Common myeloid progenitor, CD34-positive (primary cell): Measurements from ENCODE around the gene NUP210.

ENCODE experiments used
- CTCF ChIA-PET: fragments of 350-600 bp; sonication (Branson Sonifier 250); formaldehyde crosslinking; loops from one replicate; lab custom pipeline; 2021; ENCODE audit warnings: antibody characterized with exemption; lab: Charles Lee
- POLR2A ChIA-PET: fragments of 350-600 bp; sonication (Branson Sonifier 250); formaldehyde crosslinking; loops from one replicate; lab custom pipeline; 2021; ENCODE audit warnings: antibody characterized with exemption; lab: Charles Lee
- DNase-seq, 3 donors: peaks; one replicate each; pipeline versions ENCODE4 v3.0.0 to v3.0.0-alpha.2; 2013
- H3K27ac ChIP-seq, 2 experiments: 1 replicate in 1 of 2; 2 replicates in 1 of 2; pipeline ENCODE4 v1.7.0; 2013; ENCODE audit warnings: inconsistent platforms in 2 of 2, low read length in 2 of 2, mild to moderate bottlenecking in 2 of 2, low read depth in 1 of 2, moderate library complexity in 1 of 2; ENCODE audit not compliant: severe bottlenecking in 2 of 2, insufficient read depth in 1 of 2, poor library complexity in 1 of 2
- H3K27me3 ChIP-seq, 5 experiments: replicated peaks in 2 of 5; 1 replicate in 3 of 5; 2 replicates in 2 of 5; pipeline versions ENCODE4 v1.6.1 to v1.7.0; 2013; ENCODE audit warnings: low read length in 4 of 5, mild to moderate bottlenecking in 2 of 5, moderate library complexity in 2 of 5, inconsistent platforms in 1 of 5; ENCODE audit not compliant: insufficient read depth in 5 of 5, control insufficient read depth in 4 of 5
- H3K36me3 ChIP-seq, 4 experiments: 1 replicate in 2 of 4; 2 replicates in 2 of 4; pipeline versions ENCODE4 v1.6.1 to v1.7.0; 2013; ENCODE audit warnings: low read length in 3 of 4, control low read depth in 1 of 4, mild to moderate bottlenecking in 1 of 4; ENCODE audit not compliant: control insufficient read depth in 4 of 4, insufficient read depth in 4 of 4
- H3K4me1 ChIP-seq, 4 experiments: 1 replicate in 3 of 4; 2 replicates in 1 of 4; pipeline versions ENCODE4 v1.6.1 to v1.7.1; 2013; ENCODE audit warnings: low read length in 3 of 4, mild to moderate bottlenecking in 3 of 4, control low read depth in 1 of 4, inconsistent platforms in 1 of 4, moderate library complexity in 1 of 4; ENCODE audit not compliant: control insufficient read depth in 4 of 4, insufficient read depth in 4 of 4; ENCODE audit errors: control extremely low read depth in 1 of 4
- H3K4me3 ChIP-seq, 7 experiments: 1 replicate in 4 of 7; 2 replicates in 3 of 7; pipeline versions ENCODE4 v1.5.1 to v1.7.0; 2013; ENCODE audit warnings: mild to moderate bottlenecking in 7 of 7, low read length in 6 of 7, moderate library complexity in 6 of 7, inconsistent platforms in 2 of 7, low read depth in 2 of 7, control low read depth in 1 of 7; ENCODE audit not compliant: insufficient read depth in 4 of 7, control insufficient read depth in 1 of 7; ENCODE audit errors: extremely low read depth in 1 of 7
- H3K9me3 ChIP-seq, 5 experiments: 1 replicate in 4 of 5; 2 replicates in 1 of 5; pipeline versions ENCODE4 v1.6.1 to v1.7.1; 2013; ENCODE audit warnings: low read length in 4 of 5, mild to moderate bottlenecking in 2 of 5, inconsistent platforms in 1 of 5, low read depth in 1 of 5, moderate library complexity in 1 of 5; ENCODE audit not compliant: control insufficient read depth in 4 of 5, insufficient read depth in 2 of 5; ENCODE audit errors: control extremely low read depth in 1 of 5
- WGBS: methylation state at CpG from one replicate; pipeline ENCODE4 v1.1.5; 2013; ENCODE audit not compliant: insufficient coverage; 5-methylcytosine and 5-hydroxymethylcytosine counted together

NUP210 gene

GRCh38 chr3:13364602-13365271, 55.4 kb downstream of the NUP210 start:
- Histone ChIP-seq H3K9me3 (no peaks in the 10 kb centered on the region), H3K27me3 (no peaks in the 10 kb centered on the region), H3K27ac (no peak overlapping the region), H3K36me3 (peaks cover 15 to 83% (median 65%) of the 10 kb centered on the region in 4 experiments), H3K4me3 (no peak overlapping the region), H3K4me1 (peaks cover 0 to 12% (median 4%) of the 10 kb centered on the region in 4 experiments)
- ChIA-PET CTCF (interaction anchor here (1.0 to 2.4 kb wide), 3 partner anchors 8 to 88 kb away, joined by 3 to 7 read pairs (median 6); no protein-coding TSS in a partner anchor), POLR2A (no interaction called here)
- WGBS: 98% methylated on average over 6 of the region's 12 CpGs
- DNase-seq: no peak

- POLR2A ChIA-PET: no interaction called here
- no peak overlapping the region for H3K27ac ChIP-seq
- no peak overlapping the region for H3K4me3 ChIP-seq
- no peaks in the 10 kb centered on the region for H3K9me3 ChIP-seq
- H3K4me1 ChIP-seq: peaks cover 0 to 12% (median 4%) of the 10 kb centered on the region in 4 experiments
- CTCF ChIA-PET: interaction anchor here (1.3 to 1.5 kb wide), 2 partner anchors 9 to 16 kb away, joined by 4 read pairs; no protein-coding TSS in a partner anchor
- DNase-seq: no peak
- H3K36me3 ChIP-seq: peaks cover 14 to 88% (median 72%) of the 10 kb centered on the region in 4 experiments
- 97% methylated on average over 7 of the region's 8 CpGs for WGBS
- no peaks in the 10 kb centered on the region for H3K27me3 ChIP-seq
Measured at GRCh38 chr3:13362551-13362950, 57.6 kb downstream of the NUP210 start.

GRCh38 chr3:13359916-13360315, 60.2 kb downstream of the NUP210 start:
- H3K27ac ChIP-seq: no peak overlapping the region
- 100% methylated on average over 2 of the region's 6 CpGs for WGBS
- peaks cover 0 to 12% (median 4%) of the 10 kb centered on the region in 4 experiments for H3K4me1 ChIP-seq
- CTCF ChIA-PET: interaction anchor here (1.3 kb wide), 1 partner anchor 11 kb away, joined by 5 read pairs; no protein-coding TSS in a partner anchor
- POLR2A ChIA-PET: no interaction called here
- no peak overlapping the region for H3K4me3 ChIP-seq
- H3K36me3 ChIP-seq: peaks cover 21 to 96% (median 77%) of the 10 kb centered on the region in 4 experiments
- DNase-seq: no peak
- no peaks in the 10 kb centered on the region for H3K27me3 ChIP-seq
- no peaks in the 10 kb centered on the region for H3K9me3 ChIP-seq

GRCh38 chr3:13358643-13359042, 61.5 kb downstream of the NUP210 start:
- H3K36me3 ChIP-seq: peaks cover 20 to 97% (median 75%) of the 10 kb centered on the region in 4 experiments
- peaks cover 0 to 17% (median 10%) of the 10 kb centered on the region in 4 experiments for H3K4me1 ChIP-seq
- H3K27me3 ChIP-seq: no peaks in the 10 kb centered on the region
- WGBS: 97% methylated on average over 7 of the region's 7 CpGs
- ChIA-PET POLR2A (no interaction called here), CTCF (interaction anchor here (1.0 to 1.4 kb wide), 3 partner anchors 12 to 70 kb away, joined by 3 read pairs; no protein-coding TSS in a partner anchor)
- no peak overlapping the region for H3K4me3 ChIP-seq
- DNase-seq: no peak
- no peak overlapping the region for H3K27ac ChIP-seq
- H3K9me3 ChIP-seq: no peaks in the 10 kb centered on the region

- peaks cover 15 to 97% (median 70%) of the 10 kb centered on the region in 4 experiments for H3K36me3 ChIP-seq
- H3K27ac ChIP-seq: no peak overlapping the region
- no peak overlapping the region for H3K4me3 ChIP-seq
- POLR2A ChIA-PET: interaction anchor here (0.8 kb wide), 1 partner anchor 9 kb away, joined by 3 read pairs; no protein-coding TSS in a partner anchor
- no peaks in the 10 kb centered on the region for H3K27me3 ChIP-seq
- CTCF ChIA-PET: interaction anchor here (0.8 to 1.8 kb wide), 5 partner anchors 12 to 95 kb away, joined by 3 to 9 read pairs (median 3); no protein-coding TSS in a partner anchor
- H3K4me1 ChIP-seq: peaks cover under 1 to 23% (median 16%) of the 10 kb centered on the region in 4 experiments
- 96% methylated on average over 14 of the region's 18 CpGs for WGBS
- no peak for DNase-seq
- no peaks in the 10 kb centered on the region for H3K9me3 ChIP-seq
Measured at GRCh38 chr3:13358051-13358450, 62.1 kb downstream of the NUP210 start.

GRCh38 chr3:13357074-13357473, 63.0 kb downstream of the NUP210 start:
- H3K4me3 ChIP-seq: no peak overlapping the region
- WGBS: over 99% methylated on average over 10 of the region's 11 CpGs
- H3K27ac ChIP-seq: no peak overlapping the region
- no peaks in the 10 kb centered on the region for H3K9me3 ChIP-seq
- H3K4me1 ChIP-seq: peaks cover 3 to 26% (median 23%) of the 10 kb centered on the region in 4 experiments
- H3K36me3 ChIP-seq: peaks cover 18 to 95% (median 64%) of the 10 kb centered on the region in 4 experiments
- no peak for DNase-seq
- H3K27me3 ChIP-seq: no peaks in the 10 kb centered on the region
- POLR2A ChIA-PET: no interaction called here
- CTCF ChIA-PET: interaction anchor here (1.3 to 1.8 kb wide), 3 partner anchors 9 to 96 kb away, joined by 3 to 9 read pairs (median 6); no protein-coding TSS in a partner anchor
